Thyroid gland (tissue), 4 donors: Measurements from ENCODE around the gene TEX9.

Source experiments
- CTCF ChIP-seq, 6 experiments: fragments of 200-600 bp in 3 of 6; fragments of 450-650 bp in 3 of 6; sonication (generic) in 3 of 6; IDR thresholded peaks; one replicate each; pipeline ENCODE4 v1.5.1; 2016 to 2019; ENCODE audit warnings: antibody characterized with exemption in 6 of 6, mild to moderate bottlenecking in 2 of 6, inconsistent platforms in 1 of 6, moderate library complexity in 1 of 6
- POLR2A ChIP-seq, 2 donors: fragments of 450-650 bp; IDR thresholded peaks; one replicate each; pipeline ENCODE4 v1.6.1; 2017; ENCODE audit warnings: antibody characterized with exemption in 2 of 2, mild to moderate bottlenecking in 2 of 2, moderate library complexity in 1 of 2

- TF ChIP-seq POLR2A (IDR thresholded peaks at IDR 0.05) (no peak), CTCF (IDR thresholded peaks at IDR 0.05) (no peak)
These were observed 20.9 kb upstream of the TEX9 start for GRCh38 chr15:56344336-56344735.
